Right kidney (tissue), 9 donors: ENCODE results near the gene C5orf47.

Experiments used
- DNase-seq: peaks from one replicate; pipeline ENCODE4 v3.0.0-alpha.2; 2016
- long read RNA-seq, 8 donors: transcript quantifications; one replicate each; lab custom pipeline, GENCODE V29; 2026

C5orf47 gene
- long read RNA-seq, donor 1, result 0 reads
- long read RNA-seq, donor 2, result 0 reads
- long read RNA-seq, donor 3, result 0 reads
- long read RNA-seq, donor 4, result 0 reads
- long read RNA-seq, donor 5, result 0 reads
- long read RNA-seq, donor 6, result 0 reads
- long read RNA-seq, donor 7, result 0 reads
- long read RNA-seq, donor 8, result 0 reads

GRCh38 chr5:173988554-173989431 is at the start of gene C5orf47:
C5orf47 (plus strand) TSS chr5:173989170; CDS start chr5:173989264, 94 bp downstream.
- no peak for DNase-seq

- DNase-seq, result no peak
Measured at GRCh38 chr5:173940269-173940668, 48.7 kb upstream of the C5orf47 start.

GRCh38 chr5:173941102-173941501 is 47.9 kb upstream of the C5orf47 start:
- DNase-seq, result no peak

- no peak for DNase-seq
Measured at GRCh38 chr5:173941758-173942401, 47.1 kb upstream of the C5orf47 start.

GRCh38 chr5:173944511-173944910 is 44.5 kb upstream of the C5orf47 start:
- DNase-seq, result no peak

GRCh38 chr5:173945160-173945559 is 43.8 kb upstream of the C5orf47 start:
- DNase-seq, result no peak

GRCh38 chr5:173946323-173946722 is 42.6 kb upstream of the C5orf47 start:
- no peak for DNase-seq

- DNase-seq, result no peak
Measured at GRCh38 chr5:173950829-173951228, 38.1 kb upstream of the C5orf47 start.

GRCh38 chr5:173953528-173954090 is 35.4 kb upstream of the C5orf47 start:
- DNase-seq, result no peak

- DNase-seq, result no peak
Measured at GRCh38 chr5:173954671-173955521, 34.1 kb upstream of the C5orf47 start.

GRCh38 chr5:173960986-173961385 is 28.0 kb upstream of the C5orf47 start:
- no peak for DNase-seq

- no peak for DNase-seq
Measured at GRCh38 chr5:173961418-173961817, 27.6 kb upstream of the C5orf47 start.

- no peak for DNase-seq
Measured at GRCh38 chr5:173962436-173962972, 26.5 kb upstream of the C5orf47 start.

GRCh38 chr5:173963182-173963838 is 25.7 kb upstream of the C5orf47 start:
- no peak for DNase-seq

GRCh38 chr5:173963867-173964441 is 25.0 kb upstream of the C5orf47 start:
- DNase-seq, result no peak

- no peak for DNase-seq
Measured at GRCh38 chr5:173964506-173964905, 24.5 kb upstream of the C5orf47 start.

- DNase-seq, result no peak
Measured at GRCh38 chr5:173967241-173967640, 21.7 kb upstream of the C5orf47 start.

GRCh38 chr5:173968154-173968797 is 20.7 kb upstream of the C5orf47 start:
- no peak for DNase-seq

- no peak for DNase-seq
Measured at GRCh38 chr5:173969167-173970049, 19.6 kb upstream of the C5orf47 start.
